ENCODE measurements around the gene RASL11A.

The RASL11A gene

GRCh38 chr13:27242702-27243101, 27.9 kb upstream of the RASL11A start:
- H3K4me3 ChIP-seq (replicated peaks in 1 of 2; ENCODE audit: low read depth in 2 of 2, low read length in 2 of 2) = no peak overlapping the region
- DNase-seq (ENCODE audit: low read depth in 2 of 2) = no peak
- TF ChIP-seq CTCF (IDR thresholded peaks at IDR 0.05; ENCODE audit: low read depth, low read length) = no peak

- no peak for TF ChIP-seq CTCF (IDR thresholded peaks at IDR 0.05; ENCODE audit: low read depth, low read length)
- no peak for DNase-seq (ENCODE audit: low read depth in 2 of 2)
- no peak overlapping the region for H3K4me3 ChIP-seq (replicated peaks in 1 of 2; ENCODE audit: low read depth in 2 of 2, low read length in 2 of 2)
Observed at GRCh38 chr13:27245610-27246009, 25.0 kb upstream of the RASL11A start.

- TF ChIP-seq CTCF (IDR thresholded peaks at IDR 0.05; ENCODE audit: low read depth, low read length) = no peak
- peak overlapping the region; percentile 96 to 98 for H3K4me3 ChIP-seq (replicated peaks in 1 of 2; ENCODE audit: low read depth in 2 of 2, low read length in 2 of 2)
- DNase-seq (ENCODE audit: low read depth in 2 of 2) = no peak
Observed at GRCh38 chr13:27250833-27251165, 19.8 kb upstream of the RASL11A start.

- peak within 1 kb of the TSS; percentile 96 to 98 for H3K4me3 ChIP-seq (replicated peaks in 1 of 2; ENCODE audit: low read depth in 2 of 2, low read length in 2 of 2)
- DNase-seq (ENCODE audit: low read depth in 2 of 2) = peak; percentile 99
- no peak for TF ChIP-seq CTCF (IDR thresholded peaks at IDR 0.05; ENCODE audit: low read depth, low read length)
Observed at GRCh38 chr13:27251166-27252091, 19.2 kb upstream of the RASL11A start, which contains the start of gene RPL21. RPL21 (plus strand) TSS chr13:27251558; CDS start chr13:27253777, 2,219 bp downstream.

DNA sequence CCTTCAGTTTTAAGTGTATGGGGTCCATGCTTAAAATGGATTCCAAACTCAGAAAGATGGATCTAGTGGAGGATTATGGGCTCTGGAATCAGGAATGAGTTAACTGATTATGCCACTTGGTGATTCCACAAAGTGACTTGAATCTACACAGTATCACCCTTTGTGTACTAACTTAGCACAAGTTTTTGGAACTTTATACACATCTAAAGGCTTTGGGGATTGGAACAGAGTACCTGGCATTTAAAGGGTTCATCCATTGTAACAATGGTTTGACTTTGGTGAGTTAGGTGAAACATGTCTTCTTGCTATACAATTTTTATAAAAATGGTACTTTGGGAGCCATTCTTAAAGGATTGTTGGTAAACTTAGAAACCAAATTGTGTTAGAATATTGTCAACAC, 18.2 kb upstream of the RASL11A start:
- no peak for TF ChIP-seq CTCF (IDR thresholded peaks at IDR 0.05; ENCODE audit: low read depth, low read length)
- H3K4me3 ChIP-seq (replicated peaks in 1 of 2; ENCODE audit: low read depth in 2 of 2, low read length in 2 of 2) = peak overlapping the region; percentile 96 to 98
- DNase-seq (ENCODE audit: low read depth in 2 of 2) = no peak

DNA sequence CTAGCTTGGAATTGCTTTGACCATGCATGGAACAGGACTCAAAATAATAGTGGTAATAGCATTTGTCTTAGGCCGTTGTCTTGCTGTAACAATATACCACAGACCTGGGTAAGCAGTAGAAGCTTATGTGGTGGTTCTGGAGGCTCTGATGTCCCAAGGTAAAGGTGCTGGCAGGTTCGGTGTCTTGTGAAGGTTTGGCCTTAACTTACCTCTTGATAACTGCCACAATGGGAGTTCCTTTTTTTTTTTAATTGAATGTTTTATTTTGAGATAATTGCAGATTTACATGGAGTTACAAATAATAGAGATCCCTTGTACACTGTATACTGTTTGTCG, 13.4 kb upstream of the RASL11A start:
- TF ChIP-seq CTCF (IDR thresholded peaks at IDR 0.05; ENCODE audit: low read depth, low read length) = no peak
- DNase-seq (ENCODE audit: low read depth in 2 of 2) = no peak
- H3K4me3 ChIP-seq (replicated peaks in 1 of 2; ENCODE audit: low read depth in 2 of 2, low read length in 2 of 2) = no peak overlapping the region
